Esophagus squamous epithelium (tissue), 5 donors: ENCODE measurements around the gene GMDS. TPM values are rescaled to one million over a fixed set of nuclear protein-coding genes. Genes with fewer than 3 reads are reported as not detected.

ENCODE experiments used
- DNase-seq: peaks from one replicate; lab custom pipeline; 2025; lab: John Stamatoyannopoulos, UW
- H3K27ac ChIP-seq, 4 donors: fragments of 200-600 bp; sonication (generic); one replicate each; pipeline ENCODE4 v1.5.1; 2016 to 2019; ENCODE audit warnings: mild to moderate bottlenecking in 1 of 4
- H3K27me3 ChIP-seq, 4 donors: fragments of 200-600 bp; sonication (generic); 1 replicate in 3 of 4; 2 replicates in 1 of 4; pipeline versions ENCODE4 v1.5.1 to v1.6.0; 2017 to 2021; ENCODE audit warnings: antibody characterized with exemption in 1 of 4
- H3K36me3 ChIP-seq, 3 donors: fragments of 200-600 bp; sonication (generic); one replicate each; pipeline ENCODE4 v1.5.1; 2016 to 2019
- H3K4me1 ChIP-seq, 3 donors: fragments of 200-600 bp; sonication (generic); one replicate each; pipeline ENCODE4 v1.5.1; 2017 to 2019
- H3K4me3 ChIP-seq, 4 donors: fragments of 200-600 bp; sonication (generic); 1 replicate in 3 of 4; 2 replicates in 1 of 4; pipeline ENCODE4 v1.5.1; 2016 to 2019; ENCODE audit warnings: mild to moderate bottlenecking in 2 of 4, moderate library complexity in 1 of 4
- H3K9me3 ChIP-seq, 3 donors: fragments of 200-600 bp; sonication (generic); one replicate each; pipeline ENCODE4 v1.5.1; 2016 to 2019
- CTCF ChIP-seq, 6 experiments: fragments of 450-650 bp in 4 of 6; fragments of 200-600 bp in 2 of 6; sonication (generic) in 2 of 6; IDR thresholded peaks; one replicate each; pipeline ENCODE4 v1.5.1; 2016 to 2019; ENCODE audit warnings: antibody characterized with exemption in 6 of 6, mild to moderate bottlenecking in 4 of 6, moderate library complexity in 4 of 6
- POLR2A ChIP-seq, 4 donors: fragments of 450-650 bp; IDR thresholded peaks; one replicate each; pipeline ENCODE4 v1.6.1; 2017; ENCODE audit warnings: antibody characterized with exemption in 4 of 4, mild to moderate bottlenecking in 4 of 4, moderate library complexity in 3 of 4
- WGBS, 2 donors: methylation state at CpG; one replicate each; pipeline ENCODE4 v1.1.5; 2018; 5-methylcytosine and 5-hydroxymethylcytosine counted together
- intact Hi-C: fragments of 100-400 bp; cut with DNase I; formaldehyde crosslinking; loops from one replicate; pipeline ENCODE4 v1.15.0; 2022
- total RNA-seq, 4 donors: library from RNA; depleted of rRNA; stranded (reverse); fragments of >200 nt; gene quantifications; one replicate each; pipeline ENCODE4 v1.1.0, GENCODE V29; 2016
- donor health status: DM: yes; HTN: yes; CAD: no.

The GMDS gene
- total RNA-seq, 4 donors from 2014 or later, result 17.9 to 58.7 (median 36.7) TPM

DNA sequence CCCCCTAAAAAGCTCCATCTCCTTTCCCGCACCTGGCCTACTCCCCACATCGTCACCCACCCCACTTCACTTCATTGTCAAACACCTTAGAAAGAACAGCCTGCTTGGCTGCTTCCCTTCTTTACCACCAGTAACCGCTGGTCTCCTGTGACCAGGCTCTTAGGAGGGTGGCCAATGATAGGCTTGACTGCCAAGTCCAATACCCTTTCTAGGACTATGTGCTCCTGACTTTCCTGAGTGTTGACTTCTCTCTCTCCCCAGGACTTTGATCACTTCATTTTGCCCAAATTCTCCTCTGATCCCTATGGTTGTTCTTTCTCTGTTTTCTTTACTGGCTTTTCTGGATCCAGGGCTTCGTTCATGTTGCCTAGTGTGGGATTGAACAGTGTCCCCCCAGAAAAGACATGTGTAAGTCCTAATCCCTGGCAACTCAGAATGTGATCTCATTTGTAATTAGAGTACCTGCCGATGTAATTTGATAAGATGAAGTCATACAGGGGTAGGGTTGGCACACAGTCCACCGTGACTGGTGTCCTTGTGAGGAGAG is 254.0 kb downstream of the GMDS start:
- TF ChIP-seq CTCF (IDR thresholded peaks at IDR 0.05) (no peak), POLR2A (IDR thresholded peaks at IDR 0.05) (no peak)
- Histone ChIP-seq H3K4me3 (no peak overlapping the region), H3K27me3 (peaks cover 0 to 14% (median 0%) of the 10 kb centered on the region in 4 donors), H3K4me1 (peaks cover 0 to 15% (median 0%) of the 10 kb centered on the region in 3 donors), H3K27ac (no peak overlapping the region), H3K9me3 (no peaks in the 10 kb centered on the region), H3K36me3 (no peaks in the 10 kb centered on the region)
- WGBS, 2 donors, result 92 to 96% methylated on average over 5 to 6 of the region's 6 CpGs
- no peak for DNase-seq
- intact Hi-C loops, result no loop called here

DNA sequence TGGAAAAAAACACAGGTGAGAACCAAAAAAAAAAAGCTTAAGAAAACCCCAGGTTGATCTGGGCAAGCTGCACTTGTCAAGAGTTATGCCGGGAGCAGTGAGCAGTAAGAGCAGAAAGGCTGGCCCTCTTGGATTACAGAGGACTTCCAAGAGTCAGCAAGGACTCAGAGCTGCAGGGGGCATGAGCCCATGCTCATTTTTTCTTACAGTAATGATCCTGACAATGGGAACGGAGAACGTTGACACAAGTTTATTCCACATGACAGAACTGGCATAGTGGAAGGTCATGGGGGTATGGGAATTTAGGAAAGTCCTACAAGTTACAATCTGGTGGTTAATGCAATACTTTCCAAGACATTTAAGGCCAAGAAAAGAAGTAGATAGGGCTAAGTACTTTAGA is 256.6 kb downstream of the GMDS start:
- Histone ChIP-seq H3K4me3 (no peak overlapping the region), H3K27ac (no peak overlapping the region), H3K4me1 (peaks cover 0 to 15% (median 0%) of the 10 kb centered on the region in 3 donors), H3K36me3 (no peaks in the 10 kb centered on the region), H3K9me3 (no peaks in the 10 kb centered on the region), H3K27me3 (peaks cover 0 to 9% (median 0%) of the 10 kb centered on the region in 4 donors)
- 72 to 82% methylated on average over 3 of the region's 3 CpGs for WGBS, 2 donors
- intact Hi-C loops, result no loop called here
- DNase-seq, result no peak
- TF ChIP-seq CTCF (IDR thresholded peaks at IDR 0.05) (no peak), POLR2A (IDR thresholded peaks at IDR 0.05) (no peak)

- Histone ChIP-seq H3K27me3 (peaks cover 0 to 9% (median 0%) of the 10 kb centered on the region in 4 donors), H3K4me1 (peaks cover 0 to 8% (median 0%) of the 10 kb centered on the region in 3 donors), H3K36me3 (no peaks in the 10 kb centered on the region), H3K9me3 (peaks cover 0 to 6% (median 4%) of the 10 kb centered on the region in 3 donors), H3K27ac (no peak overlapping the region), H3K4me3 (no peak overlapping the region)
- DNase-seq, result no peak
- 31 to 50% methylated on average over 2 of the region's 2 CpGs for WGBS, 2 donors
- intact Hi-C loops, result no loop called here
- TF ChIP-seq POLR2A (IDR thresholded peaks at IDR 0.05) (no peak), CTCF (IDR thresholded peaks at IDR 0.05) (no peak)
Observed at GRCh38 chr6:1987640-1988039, 257.8 kb downstream of the GMDS start.

DNA sequence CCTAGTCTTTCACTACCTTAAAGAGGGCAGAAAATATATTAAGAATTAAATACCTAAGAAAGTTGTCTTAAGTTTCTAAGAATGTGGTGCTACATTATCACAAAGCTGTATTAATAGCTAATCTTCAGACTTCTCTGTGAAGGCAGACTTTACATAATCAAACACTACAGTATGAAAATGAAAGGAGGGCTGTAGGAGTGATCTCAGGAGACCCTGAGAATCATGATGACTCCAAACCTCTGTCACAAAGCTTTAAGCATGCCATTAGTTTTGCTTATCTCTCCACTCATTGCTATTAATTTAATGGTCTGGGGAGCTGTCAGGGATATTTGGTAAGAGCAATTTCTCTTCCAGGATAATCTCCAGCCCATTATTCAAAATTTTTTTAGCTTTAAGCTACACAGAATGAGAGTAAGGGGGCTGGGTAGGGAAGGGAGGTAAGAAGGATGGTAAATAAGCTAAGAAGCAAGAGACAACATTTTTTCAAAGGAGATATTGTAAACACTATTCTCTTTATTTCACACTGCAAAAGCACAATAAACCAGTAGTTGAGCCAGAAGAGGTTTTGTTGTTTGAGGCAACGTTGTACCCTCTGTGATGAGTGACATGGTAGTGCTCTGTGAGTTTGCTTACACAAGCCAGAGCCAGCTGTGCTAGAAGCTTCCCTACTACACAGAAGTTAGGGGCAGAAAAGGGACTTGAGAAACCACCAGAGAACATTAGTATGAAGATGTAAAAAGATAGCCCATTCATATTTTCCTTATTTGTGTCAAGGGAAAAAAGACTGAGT is 258.8 kb downstream of the GMDS start:
- Histone ChIP-seq H3K4me3 (no peak overlapping the region), H3K27ac (no peak overlapping the region), H3K36me3 (no peaks in the 10 kb centered on the region), H3K4me1 (peaks cover 0 to 8% (median 0%) of the 10 kb centered on the region in 3 donors), H3K9me3 (peaks cover 0 to 16% (median 4%) of the 10 kb centered on the region in 3 donors), H3K27me3 (peaks cover 0 to 9% (median 0%) of the 10 kb centered on the region in 4 donors)
- no peak for TF ChIP-seq CTCF (IDR thresholded peaks at IDR 0.05)
- no peak for TF ChIP-seq POLR2A (IDR thresholded peaks at IDR 0.05)
- no peak for DNase-seq
- intact Hi-C loops, result no loop called here
- 22 to 43% methylated on average over 1 of the region's 1 CpG for WGBS, 2 donors
